B cell (primary cell): ENCODE data around the gene PGP. TPM values are rescaled to one million over a fixed set of nuclear protein-coding genes. Genes with fewer than 3 reads are reported as not detected.

Experiments used
- ATAC-seq: fragments of 200-7000 bp; cut with Tn5 transposase; one replicate; pipeline ENCODE4 v1.10.0; 2021; ENCODE audit warnings: low read depth, mild to moderate bottlenecking, moderate number of reproducible peaks, moderate library complexity
- CTCF ChIA-PET: fragments of 350-600 bp; sonication (Branson Sonifier 250); formaldehyde crosslinking; loops from one replicate; lab custom pipeline; 2021; ENCODE audit warnings: antibody characterized with exemption, inconsistent platforms; lab: Charles Lee
- POLR2A ChIA-PET: fragments of 350-600 bp; sonication (Branson Sonifier 250); formaldehyde crosslinking; loops from one replicate; lab custom pipeline; 2021; ENCODE audit warnings: antibody characterized with exemption; lab: Charles Lee
- DNase-seq: peaks from one replicate; pipeline ENCODE4 v3.0.0; 2013
- H2AFZ ChIP-seq: 2 replicates; pipeline ENCODE4 v1.6.1; 2012; ENCODE audit warnings: mild to moderate bottlenecking, low read depth, low read length; ENCODE audit not compliant: insufficient read depth, poor library complexity, severe bottlenecking
- H3K27ac ChIP-seq, 2 donors: 1 replicate in 1 of 2; 2 replicates in 1 of 2; pipeline ENCODE4 v1.5.1; 2012 to 2013; ENCODE audit warnings: low read length in 2 of 2, mild to moderate bottlenecking in 2 of 2, moderate library complexity in 1 of 2
- H3K27me3 ChIP-seq, 4 experiments: fragments of 200-600 bp in 1 of 4; sonication (generic) in 1 of 4; replicated peaks in 1 of 4; 1 replicate in 2 of 4; 2 replicates in 2 of 4; pipeline versions ENCODE4 v1.6.1 to v1.7.0; 2013 to 2016; ENCODE audit warnings: low read length in 3 of 4, mild to moderate bottlenecking in 2 of 4, mixed read lengths in 1 of 4, moderate library complexity in 1 of 4; ENCODE audit not compliant: insufficient read depth in 4 of 4, control insufficient read depth in 3 of 4; ENCODE audit errors: control extremely low read depth in 1 of 4
- H3K36me3 ChIP-seq, 2 experiments: replicated peaks in 1 of 2; 1 replicate in 1 of 2; 2 replicates in 1 of 2; pipeline versions ENCODE4 v1.6.1 to v1.7.1; 2013; ENCODE audit warnings: low read length in 1 of 2; ENCODE audit not compliant: insufficient read depth in 2 of 2, control insufficient read depth in 1 of 2; ENCODE audit errors: control extremely low read depth in 1 of 2, extremely low read depth in 1 of 2
- H3K4me1 ChIP-seq, 2 donors: fragments of 200-600 bp in 1 of 2; sonication (generic) in 1 of 2; 1 replicate in 1 of 2; 2 replicates in 1 of 2; pipeline versions ENCODE4 v1.5.1 to v1.6.1; 2013 to 2017; ENCODE audit warnings: low read length in 2 of 2; ENCODE audit not compliant: control insufficient read depth in 2 of 2, insufficient read depth in 2 of 2
- H3K4me2 ChIP-seq: replicated peaks from 2 replicates; pipeline ENCODE3; 2012; ENCODE audit warnings: mild to moderate bottlenecking, low read depth, low read length; ENCODE audit not compliant: poor library complexity, severe bottlenecking
- H3K4me3 ChIP-seq, 5 experiments: fragments of 200-600 bp in 1 of 5; sonication (generic) in 1 of 5; 1 replicate in 3 of 5; 2 replicates in 2 of 5; pipeline versions ENCODE4 v1.5.1 to v1.7.0; 2011 to 2016; ENCODE audit warnings: low read length in 4 of 5, mild to moderate bottlenecking in 4 of 5, low read depth in 2 of 5, control low read depth in 1 of 5, moderate library complexity in 1 of 5; ENCODE audit not compliant: insufficient read depth in 1 of 5; ENCODE audit errors: control extremely low read depth in 1 of 5, extremely low read depth in 1 of 5
- H3K79me2 ChIP-seq: fragments of 200-600 bp; sonication (generic); one replicate; pipeline ENCODE4 v1.6.0; 2016; ENCODE audit warnings: low read length; ENCODE audit not compliant: control insufficient read depth, insufficient read depth
- H3K9ac ChIP-seq: fragments of 200-600 bp; sonication (generic); 2 replicates; pipeline ENCODE4 v1.6.1; 2017; ENCODE audit warnings: mild to moderate bottlenecking, low read length, moderate library complexity
- H3K9me3 ChIP-seq, 3 donors: one replicate each; pipeline versions ENCODE4 v1.6.1 to v1.7.1; 2013; ENCODE audit warnings: low read length in 2 of 3; ENCODE audit not compliant: control insufficient read depth in 2 of 3, insufficient read depth in 1 of 3; ENCODE audit errors: control extremely low read depth in 1 of 3
- H4K20me1 ChIP-seq: 2 replicates; pipeline ENCODE4 v1.6.0; 2012; ENCODE audit warnings: mild to moderate bottlenecking, low read length; ENCODE audit not compliant: insufficient read depth, control insufficient read depth, poor library complexity, severe bottlenecking
- H3K27ac Mint-ChIP-seq: one replicate; pipeline ENCODE4 v1.8.0; 2021; ENCODE audit warnings: mixed read lengths
- H3K27me3 Mint-ChIP-seq: one replicate; pipeline ENCODE4 v1.8.0; 2021; ENCODE audit warnings: mixed read lengths
- H3K4me1 Mint-ChIP-seq: one replicate; pipeline ENCODE4 v1.8.0; 2021; ENCODE audit warnings: mixed read lengths
- H3K4me3 Mint-ChIP-seq: one replicate; pipeline ENCODE4 v1.8.0; 2021; ENCODE audit warnings: mixed read lengths
- H3K9me3 Mint-ChIP-seq: one replicate; pipeline ENCODE4 v1.8.0; 2022; ENCODE audit warnings: mixed read lengths; ENCODE audit not compliant: insufficient read depth
- EZH2 ChIP-seq: IDR thresholded peaks from 2 replicates; pipeline ENCODE4 v1.6.1; 2012; ENCODE audit warnings: borderline replicate concordance, low read depth, mild to moderate bottlenecking, moderate library complexity, low read length; ENCODE audit not compliant: insufficient read depth, poor library complexity, severe bottlenecking
- WGBS: methylation state at CpG from one replicate; pipeline ENCODE4 v1.1.5; 2013; ENCODE audit warnings: missing lambda C conversion rate; ENCODE audit not compliant: insufficient coverage; 5-methylcytosine and 5-hydroxymethylcytosine counted together
- intact Hi-C: fragments of 100-400 bp; cut with micrococcal nuclease; formaldehyde crosslinking; loops from one replicate; pipeline ENCODE4 v1.10.0; 2022
- polyA plus RNA-seq: library from polyadenylated mRNA; depleted of rRNA; stranded (reverse); fragments of >200 nt; gene quantifications from 2 replicates; pipeline ENCODE4 v1.2.3, GENCODE V29; 2012
- total RNA-seq, 2 donors: library from RNA; stranded (reverse); fragments of 120-200 nt in 1 of 2; gene quantifications; 1 replicate in 1 of 2; 2 replicates in 1 of 2; pipeline versions ENCODE4 v1.2.3 to v1.2.4, GENCODE V29; 2013 to 2022
- TF ChIP-seq, protein P1 (sequence below): fragments of 200-600 bp; IDR thresholded peaks from one replicate; pipeline ENCODE4 v1.8.0; 2022; ENCODE audit warnings: antibody characterized with exemption, mild to moderate bottlenecking

PGP gene
- total and polyA plus RNA-seq, 2 donors (not counting 1 experiment from before 2014, with no cell fraction given), result 15.4 to 16.5 TPM

DNA sequence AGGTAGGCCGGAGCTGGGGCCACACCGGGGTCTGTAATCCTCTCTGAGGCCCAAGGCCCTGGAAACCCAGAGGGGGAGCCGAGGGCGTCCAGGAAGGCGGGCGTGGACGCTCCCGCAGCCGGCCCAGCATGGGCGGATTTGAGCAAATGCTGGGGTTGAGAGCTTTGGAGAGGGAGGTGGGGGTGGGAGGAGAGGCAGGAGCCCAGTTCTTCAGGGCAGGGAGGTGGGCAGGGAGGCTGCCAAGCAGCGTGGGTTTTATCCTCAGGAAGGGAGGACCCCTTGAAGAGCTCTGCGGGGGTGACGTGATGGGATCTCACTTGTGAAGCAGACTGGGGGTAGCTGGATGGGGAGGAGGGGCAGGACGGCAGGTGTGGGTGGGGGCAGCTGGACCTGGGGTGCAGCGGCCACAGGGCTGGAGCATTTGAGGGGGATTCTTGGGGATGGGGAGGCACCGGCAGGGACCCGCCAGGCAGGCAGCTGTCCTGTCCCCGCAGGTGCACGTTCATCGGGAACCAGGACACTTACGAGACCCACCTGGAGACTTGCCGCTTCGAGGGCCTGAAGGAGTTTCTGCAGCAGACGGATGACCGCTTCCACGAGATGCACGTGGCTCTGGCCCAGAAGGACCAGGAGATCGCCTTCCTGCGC lies 41.8 kb downstream of the PGP start:
- peaks cover 18% of the 10 kb centered on the region for H3K79me2 ChIP-seq
- no peak overlapping the region for H2AFZ ChIP-seq
- intact Hi-C loops, result no loop called here
- peaks cover 0 to 41% of the 10 kb centered on the region in 2 experiments for H3K36me3 ChIP-seq
- no peaks in the 10 kb centered on the region for H3K9me3 ChIP-seq
- H3K4me3 ChIP-seq, result no peak overlapping the region
- ATAC-seq, result no peak
- no peaks in the 10 kb centered on the region for H4K20me1 ChIP-seq
- H3K4me3 Mint-ChIP-seq, result no peak overlapping the region
- H3K27ac Mint-ChIP-seq, result no peak overlapping the region
- no peak overlapping the region for H3K9ac ChIP-seq
- no peak overlapping the region for H3K4me2 ChIP-seq
- H3K4me1 Mint-ChIP-seq, result no peaks in the 10 kb centered on the region
- ChIA-PET POLR2A (no interaction called here), CTCF (no interaction called here)
- 98% methylated on average over 26 of the region's 29 CpGs for WGBS
- no peaks in the 10 kb centered on the region for H3K9me3 Mint-ChIP-seq
- H3K27ac ChIP-seq, result no peak overlapping the region
- no peaks in the 10 kb centered on the region for H3K4me1 ChIP-seq
- H3K27me3 ChIP-seq, result no peaks in the 10 kb centered on the region
- TF ChIP-seq, protein P1, sequence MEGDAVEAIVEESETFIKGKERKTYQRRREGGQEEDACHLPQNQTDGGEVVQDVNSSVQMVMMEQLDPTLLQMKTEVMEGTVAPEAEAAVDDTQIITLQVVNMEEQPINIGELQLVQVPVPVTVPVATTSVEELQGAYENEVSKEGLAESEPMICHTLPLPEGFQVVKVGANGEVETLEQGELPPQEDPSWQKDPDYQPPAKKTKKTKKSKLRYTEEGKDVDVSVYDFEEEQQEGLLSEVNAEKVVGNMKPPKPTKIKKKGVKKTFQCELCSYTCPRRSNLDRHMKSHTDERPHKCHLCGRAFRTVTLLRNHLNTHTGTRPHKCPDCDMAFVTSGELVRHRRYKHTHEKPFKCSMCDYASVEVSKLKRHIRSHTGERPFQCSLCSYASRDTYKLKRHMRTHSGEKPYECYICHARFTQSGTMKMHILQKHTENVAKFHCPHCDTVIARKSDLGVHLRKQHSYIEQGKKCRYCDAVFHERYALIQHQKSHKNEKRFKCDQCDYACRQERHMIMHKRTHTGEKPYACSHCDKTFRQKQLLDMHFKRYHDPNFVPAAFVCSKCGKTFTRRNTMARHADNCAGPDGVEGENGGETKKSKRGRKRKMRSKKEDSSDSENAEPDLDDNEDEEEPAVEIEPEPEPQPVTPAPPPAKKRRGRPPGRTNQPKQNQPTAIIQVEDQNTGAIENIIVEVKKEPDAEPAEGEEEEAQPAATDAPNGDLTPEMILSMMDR, result no peak
- no peak for TF ChIP-seq EZH2
- DNase-seq, result no peak
- no peaks in the 10 kb centered on the region for H3K27me3 Mint-ChIP-seq

DNA sequence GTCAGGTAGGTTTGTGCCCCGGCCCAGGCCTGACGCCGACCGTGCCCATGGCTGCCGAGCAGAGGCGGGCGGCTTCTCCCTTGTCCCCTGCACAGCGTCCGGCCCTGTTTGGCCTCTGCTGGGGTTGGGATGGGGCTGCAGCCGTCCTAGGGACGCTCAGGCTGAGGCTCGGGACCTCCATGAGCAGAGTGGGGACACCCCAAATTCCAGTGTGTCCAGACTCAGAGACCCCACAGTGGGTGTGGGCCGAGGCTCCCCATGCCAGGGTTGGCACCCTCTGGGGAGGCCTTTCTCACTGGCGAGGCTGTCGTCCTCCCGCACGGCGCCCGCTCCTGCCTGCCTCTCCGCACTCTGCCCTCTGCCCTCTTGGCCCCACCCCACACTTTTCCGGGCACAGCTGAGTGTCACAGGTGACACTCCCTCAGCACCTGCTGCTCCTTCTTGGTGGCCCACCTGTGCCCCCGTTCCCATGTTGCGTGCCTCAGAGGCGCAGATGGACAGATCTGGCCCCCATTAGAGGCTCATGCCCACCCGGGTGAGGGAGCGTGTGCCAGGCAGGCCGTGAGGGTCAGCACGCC lies 43.0 kb downstream of the PGP start:
- Histone ChIP-seq H4K20me1 (peaks cover 5% of the 10 kb centered on the region), H3K9ac (no peak overlapping the region), H3K27me3 (no peaks in the 10 kb centered on the region), H3K36me3 (peaks cover 0 to 40% of the 10 kb centered on the region in 2 experiments), H3K27ac (no peak overlapping the region), H3K4me1 (no peaks in the 10 kb centered on the region), H2AFZ (no peak overlapping the region), H3K4me3 (no peak overlapping the region), H3K79me2 (peaks cover 29% of the 10 kb centered on the region), H3K9me3 (no peaks in the 10 kb centered on the region), H3K4me2 (no peak overlapping the region)
- Mint-ChIP-seq H3K27me3 (no peaks in the 10 kb centered on the region), H3K4me3 (no peak overlapping the region), H3K4me1 (no peaks in the 10 kb centered on the region), H3K27ac (no peak overlapping the region), H3K9me3 (no peaks in the 10 kb centered on the region)
- CTCF ChIA-PET, result no interaction called here
- TF ChIP-seq, protein P1, result no peak
- no peak for TF ChIP-seq EZH2
- ATAC-seq, result no peak
- intact Hi-C loops, result no loop called here
- 99% methylated on average over 25 of the region's 28 CpGs for WGBS
- POLR2A ChIA-PET, result no interaction called here
- DNase-seq, result no peak
